ENCODE results near the gene PTPRK.
A peak's percentile ranks its signal among the peaks of the same experiment; 100 is the strongest.

Gene PTPRK

DNA sequence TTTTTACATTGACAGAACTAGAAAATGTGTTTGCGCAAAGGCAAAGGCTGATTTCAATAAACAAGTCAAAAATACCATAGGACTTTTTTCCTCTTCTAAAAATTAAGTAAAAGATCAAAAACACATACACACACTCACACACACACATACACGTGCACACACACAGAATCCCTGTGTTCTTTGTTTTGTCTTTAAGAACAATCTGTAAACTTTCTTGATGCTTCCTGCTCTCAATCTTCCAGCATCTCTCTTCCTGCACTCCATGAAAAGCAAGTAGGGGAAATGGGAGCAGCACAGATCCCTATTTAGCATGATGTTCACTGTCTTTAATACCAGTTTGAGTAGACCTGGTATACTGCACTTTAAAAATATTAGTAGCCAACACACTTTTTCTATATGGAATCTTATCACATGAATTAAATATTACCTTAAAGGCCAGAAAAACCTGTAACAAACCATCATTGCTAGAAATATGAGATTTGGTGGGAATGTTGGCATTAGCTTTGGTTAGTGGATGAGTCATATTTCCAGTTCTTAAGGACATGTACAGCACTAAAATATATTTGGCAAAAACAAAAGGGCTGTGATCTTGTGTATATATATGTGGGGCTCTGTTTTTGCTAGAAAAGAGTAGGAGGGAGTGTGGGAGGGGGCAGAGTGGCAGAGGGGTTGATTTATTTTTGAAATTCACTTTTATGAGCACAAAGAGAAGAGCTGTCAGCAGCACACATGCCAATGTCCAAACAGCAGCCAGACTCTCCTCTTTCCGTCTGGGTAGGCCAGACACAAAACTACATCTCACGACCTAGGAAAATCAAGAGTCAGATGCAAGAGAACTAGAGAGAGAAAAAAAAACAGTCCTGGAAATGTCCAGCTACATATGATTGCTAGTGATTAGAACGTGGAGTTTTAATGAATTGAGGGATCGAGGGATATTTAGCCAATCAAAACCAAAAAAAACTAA is 4.6 kb downstream of the PTPRK start:
- no peak for DNase-seq

GRCh38 chr6:128513878-128514277 is 6.5 kb downstream of the PTPRK start:
- no peak for DNase-seq

- no peak for DNase-seq
Observed at GRCh38 chr6:128512296-128512695, 8.1 kb downstream of the PTPRK start.

- DNase-seq = no peak
Observed at GRCh38 chr6:128511506-128511905, 8.9 kb downstream of the PTPRK start.

DNA sequence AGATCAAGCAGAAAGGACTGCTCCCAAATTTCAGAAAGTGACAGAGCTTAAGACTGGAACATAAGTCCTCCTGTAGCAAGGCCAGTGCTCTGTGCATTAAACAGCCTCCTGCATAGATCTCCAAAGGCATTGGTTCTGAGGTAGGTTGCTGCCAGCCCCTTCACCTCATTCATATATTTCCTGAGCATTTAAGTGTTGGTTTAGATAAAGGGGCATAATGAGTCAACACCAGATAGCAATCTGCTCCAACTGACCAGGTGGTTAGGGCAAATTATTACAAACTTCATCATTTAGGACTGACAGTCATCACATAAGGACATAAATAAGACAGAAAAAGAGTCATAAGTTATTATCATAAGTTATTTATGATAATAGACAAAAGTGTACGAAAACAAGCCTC is 10.7 kb downstream of the PTPRK start:
- no peak for DNase-seq

DNA sequence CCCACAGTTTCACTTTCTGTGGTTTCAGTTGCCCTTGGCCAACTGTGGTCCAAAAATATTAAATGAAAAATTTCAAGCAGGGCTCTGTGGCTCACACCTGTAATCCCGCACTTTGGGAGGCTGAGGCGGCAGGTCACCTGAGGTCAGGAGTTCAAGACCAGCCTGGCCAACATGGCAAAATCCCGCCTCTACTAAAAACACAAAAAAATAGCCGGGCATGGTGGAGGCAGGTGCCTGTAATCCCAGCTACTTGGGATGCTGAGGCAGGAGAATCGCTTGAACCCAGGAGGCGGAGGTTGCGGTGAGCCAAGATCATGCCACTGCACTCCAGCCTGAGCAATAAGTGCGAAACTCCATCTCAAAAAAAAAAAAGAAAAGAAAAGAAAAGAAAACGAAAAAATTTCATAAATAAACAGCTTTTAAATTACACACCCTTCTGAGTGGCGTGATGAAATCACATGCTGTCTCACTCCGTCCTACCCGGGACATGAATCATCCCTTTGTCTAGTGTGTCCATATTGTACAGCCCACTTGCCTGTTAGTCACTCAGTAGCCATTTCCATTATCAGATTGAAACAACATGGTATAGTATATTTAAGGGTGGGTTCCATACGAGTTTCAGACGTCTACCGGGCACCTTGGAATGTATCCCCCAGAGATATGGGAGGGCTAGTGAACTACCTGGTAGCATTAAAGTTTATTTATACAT is 11.7 kb downstream of the PTPRK start:
- peak; percentile 84 for DNase-seq

GRCh38 chr6:128507337-128508310 is 12.8 kb downstream of the PTPRK start:
- peak; percentile 31 for DNase-seq

- no peak for DNase-seq
Observed at GRCh38 chr6:128505603-128506002, 14.8 kb downstream of the PTPRK start.

- DNase-seq = no peak
Observed at GRCh38 chr6:128504003-128504654, 16.3 kb downstream of the PTPRK start.

DNA sequence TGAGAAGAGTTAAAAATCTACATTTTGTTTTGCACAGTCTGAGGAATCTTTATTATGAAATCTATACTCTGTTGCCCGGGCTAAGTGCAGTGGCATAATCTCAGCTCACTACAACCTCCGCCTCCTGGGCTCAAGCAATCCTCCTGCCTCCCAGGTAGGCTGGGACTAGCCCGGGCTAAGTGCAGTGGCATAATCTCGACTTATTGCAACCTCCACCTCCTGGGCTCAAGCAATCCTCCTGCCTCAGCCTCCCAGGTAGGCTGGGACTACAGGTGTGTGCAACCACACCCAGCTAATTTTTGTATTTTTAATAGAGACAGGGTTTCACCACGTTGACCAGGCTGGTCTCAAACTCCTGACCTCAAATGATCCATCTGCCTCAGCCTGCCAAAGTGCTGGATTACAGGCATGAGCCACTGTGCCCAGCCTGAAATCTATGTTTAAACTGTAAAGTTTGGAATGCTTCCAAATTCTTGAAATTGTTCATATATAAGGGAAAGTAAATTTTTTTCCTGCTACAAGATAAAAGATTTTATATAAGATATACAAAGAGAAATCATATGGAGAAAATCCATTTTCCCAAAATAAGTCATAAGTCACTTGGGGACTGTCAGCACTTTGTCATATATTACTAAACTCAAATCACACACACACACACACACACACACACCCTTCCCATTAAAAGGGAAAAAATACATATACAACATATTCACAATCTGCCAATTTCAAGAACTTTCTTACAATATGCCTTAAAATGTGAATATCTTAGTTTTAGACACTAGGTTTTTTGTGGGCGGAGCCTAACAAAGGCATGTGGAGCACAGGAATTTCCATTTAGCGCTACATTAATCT is 19.4 kb downstream of the PTPRK start:
- DNase-seq = peak; percentile 34

- DNase-seq = peak; percentile 25
Observed at GRCh38 chr6:128500014-128500413, 20.4 kb downstream of the PTPRK start.

DNA sequence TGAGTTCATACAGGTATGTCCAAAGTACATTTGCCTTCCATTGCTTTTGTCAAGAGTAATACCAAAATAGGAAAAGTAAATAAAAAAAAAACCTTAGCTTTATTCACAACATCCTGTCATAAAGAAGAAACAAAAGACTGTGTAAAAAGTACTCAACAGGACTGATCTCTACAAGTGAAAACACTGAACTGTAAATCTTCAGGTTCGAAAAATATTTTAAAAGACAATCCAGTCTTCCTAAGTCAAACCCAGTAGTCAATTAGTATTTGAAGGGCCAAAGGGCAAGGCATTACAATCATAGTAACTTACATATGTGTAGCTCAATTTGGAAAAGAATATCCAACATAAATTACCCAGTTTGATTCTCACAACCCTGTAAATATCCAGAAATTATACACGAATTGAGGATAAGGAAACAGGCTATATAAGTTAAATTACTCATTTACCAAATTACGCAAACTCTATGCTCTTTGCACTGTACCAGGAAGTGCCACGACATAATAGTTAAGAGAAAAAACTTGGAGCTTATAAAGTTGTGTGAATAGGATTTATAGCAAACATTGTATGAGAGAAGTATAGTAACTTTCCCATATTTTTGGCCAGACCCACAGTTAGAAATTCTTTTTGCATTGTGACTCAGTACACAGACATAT is 21.2 kb downstream of the PTPRK start:
- DNase-seq = no peak

DNA sequence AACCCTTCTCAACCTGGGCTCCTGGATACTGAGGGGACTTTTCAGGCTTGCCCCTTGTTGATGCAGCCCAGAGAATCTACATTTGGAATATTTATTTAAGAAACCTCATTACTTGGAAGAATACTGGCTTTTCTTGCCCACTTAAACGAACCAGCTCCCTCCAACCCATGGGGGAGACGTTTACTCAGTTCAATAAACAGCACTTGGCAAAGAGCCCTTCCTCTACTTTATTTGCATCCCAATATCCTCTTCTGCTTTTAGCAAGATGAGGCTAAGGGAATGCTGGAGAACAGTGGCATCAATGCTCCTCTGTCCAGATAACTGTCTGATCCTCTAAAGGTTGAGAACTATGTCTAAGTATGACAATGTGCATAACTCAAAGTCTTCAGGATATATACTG is 22.2 kb downstream of the PTPRK start:
- DNase-seq = no peak

DNA sequence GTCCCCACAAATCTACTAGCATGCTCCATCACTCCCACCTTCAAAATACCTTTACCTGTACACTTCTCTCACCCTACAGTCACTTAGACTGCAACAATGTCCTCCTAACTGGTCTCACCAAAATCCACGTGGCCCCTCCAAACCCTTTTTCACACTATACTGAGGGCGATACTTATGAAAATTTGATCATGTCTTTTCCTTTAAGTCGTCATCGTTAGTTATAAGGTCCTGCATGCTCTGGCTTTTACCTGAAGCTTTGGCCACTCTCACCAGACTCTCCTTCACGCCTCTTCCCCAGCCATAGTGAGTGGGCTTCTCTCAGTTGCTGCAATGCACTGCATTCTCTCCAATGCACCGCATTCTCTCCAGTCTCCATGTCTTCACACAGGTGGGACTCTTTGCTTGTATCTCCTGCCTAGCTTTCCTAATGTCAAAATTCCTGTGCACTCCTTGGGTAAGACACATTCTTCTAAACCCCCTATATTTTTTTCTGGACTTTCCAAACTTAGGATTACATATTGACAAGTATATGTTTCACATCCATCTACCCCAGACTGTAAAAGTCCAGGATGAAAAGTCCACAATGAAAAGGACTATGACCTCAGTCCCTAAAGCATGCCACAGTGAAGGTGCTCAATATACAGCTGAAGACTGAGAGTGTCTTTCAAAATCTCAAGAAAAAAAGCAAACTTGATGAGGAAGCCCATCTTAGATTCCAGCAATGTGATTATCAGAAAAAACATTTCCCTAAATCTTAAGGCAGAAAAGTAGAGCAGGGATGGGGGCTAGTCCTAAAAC is 24.7 kb downstream of the PTPRK start:
- DNase-seq = no peak

DNA sequence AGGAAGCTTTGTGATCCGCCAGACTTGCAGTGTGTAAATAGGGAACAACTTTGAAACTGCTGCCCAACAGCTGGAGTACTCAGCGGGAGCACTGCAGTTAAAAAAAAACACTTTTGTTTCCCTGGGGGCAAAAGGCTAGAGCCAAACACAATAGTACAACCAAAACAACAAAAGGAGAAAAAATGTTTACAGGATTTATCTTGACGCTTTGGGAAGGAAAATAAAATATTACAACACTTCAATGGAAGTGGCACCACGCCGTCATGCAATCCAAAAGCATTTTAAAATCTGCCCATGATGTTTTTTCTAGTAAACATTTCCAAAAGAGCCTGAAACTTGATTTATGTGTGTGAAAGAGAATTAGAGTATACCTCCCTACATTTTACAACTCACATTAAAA is 26.0 kb downstream of the PTPRK start:
- DNase-seq = no peak

DNA sequence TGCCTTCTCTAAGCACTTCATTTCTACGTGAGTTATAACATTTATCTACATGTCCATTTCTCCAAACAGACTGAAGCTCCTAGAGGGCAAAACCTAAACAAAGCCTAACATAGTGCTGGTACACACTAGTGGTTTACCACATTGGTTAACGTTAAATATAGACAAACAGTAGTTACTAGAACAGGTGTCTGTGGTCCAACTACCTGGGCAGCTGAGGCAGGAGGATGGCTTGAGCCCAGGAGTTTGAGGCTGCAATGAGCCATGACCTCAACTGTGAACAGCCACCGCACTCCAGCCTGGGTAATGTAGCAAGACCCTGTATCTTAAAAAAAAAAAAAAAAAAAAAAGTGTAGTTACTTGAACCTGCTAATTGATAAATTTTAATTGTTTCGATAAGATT is 26.5 kb downstream of the PTPRK start:
- no peak for DNase-seq

DNA sequence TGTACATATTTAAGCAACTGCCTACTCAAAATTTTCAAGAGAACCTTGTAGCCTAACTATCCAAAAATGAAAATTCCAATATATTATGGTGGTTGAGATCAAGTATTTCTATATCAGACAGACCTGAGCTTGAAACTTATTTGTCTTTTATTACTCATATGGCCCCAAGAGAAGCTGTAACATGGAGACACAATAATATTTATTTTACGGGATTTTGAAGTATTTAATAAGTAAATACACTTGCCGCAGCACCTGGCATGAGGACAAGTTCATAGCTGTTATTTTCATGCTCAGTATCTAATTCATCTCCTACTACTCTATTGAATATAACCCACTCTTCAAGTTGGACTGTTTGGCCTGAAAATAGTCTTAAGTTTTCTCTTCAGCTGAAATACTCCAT is 28.0 kb downstream of the PTPRK start:
- DNase-seq = no peak

GRCh38 chr6:128491610-128492206 is 28.7 kb downstream of the PTPRK start:
- DNase-seq = peak; percentile 58

DNA sequence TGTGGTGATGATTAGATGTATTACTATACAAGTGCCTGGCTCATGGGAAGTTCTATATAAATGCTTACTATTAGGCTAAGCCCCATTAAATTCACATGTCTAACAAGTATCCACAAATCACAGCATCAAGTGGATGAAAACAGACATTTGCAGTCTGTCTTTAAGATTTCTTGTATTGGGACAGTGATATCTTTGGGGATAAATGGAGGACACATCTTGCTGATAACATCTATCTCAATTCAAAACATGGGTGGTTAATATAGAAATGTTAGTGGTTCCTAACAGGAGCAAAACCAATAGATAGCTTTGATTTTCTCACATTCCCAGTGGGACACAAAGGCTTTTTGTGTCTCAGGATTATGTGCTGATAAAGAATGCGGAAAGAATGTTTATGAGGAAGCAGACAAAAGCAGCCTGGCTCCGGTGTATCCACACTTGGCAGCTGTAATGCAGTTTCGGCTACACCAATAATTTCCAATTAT is 29.3 kb downstream of the PTPRK start:
- no peak for DNase-seq
